HEK293 (cell line): ENCODE measurements around the gene RBP7.

Source experiments
- CTCF ChIA-PET: fragments of 350-600 bp; formaldehyde crosslinking; extraction: SDS; loops from one replicate; lab custom pipeline; 2021; ENCODE audit warnings: antibody characterized with exemption; lab: Yijun Ruan, JAX
- POLR2A ChIA-PET: fragments of 300-600 bp; formaldehyde crosslinking; extraction: SDS; loops from one replicate; lab custom pipeline; 2020; ENCODE audit warnings: antibody characterized with exemption, inconsistent platforms; lab: Yijun Ruan, JAX
- H3K27ac ChIP-seq: fragments of 200-500 bp; sonication (Bioruptor generic); 2 replicates; pipeline ENCODE4 v1.5.1; 2014; ENCODE audit warnings: low read depth, low read length, control low read depth, inconsistent platforms; ENCODE audit errors: extremely low read depth
- H3K36me3 ChIP-seq, 2 experiments: fragments of 200-500 bp in 1 of 2; sonication (Bioruptor generic) in 1 of 2; 1 replicate in 1 of 2; 2 replicates in 1 of 2; pipeline ENCODE4 v1.5.1; 2014 to 2017; ENCODE audit warnings: inconsistent platforms in 2 of 2, low read length in 2 of 2; ENCODE audit not compliant: control insufficient read depth in 2 of 2, insufficient read depth in 1 of 2
- H3K4me1 ChIP-seq: fragments of 200-500 bp; sonication (Bioruptor generic); 2 replicates; pipeline ENCODE4 v1.5.1; 2014; ENCODE audit warnings: mild to moderate bottlenecking, low read length, inconsistent platforms; ENCODE audit not compliant: control insufficient read depth, insufficient read depth
- H3K4me3 ChIP-seq: 2 replicates; pipeline ENCODE4 v1.5.1; 2011; ENCODE audit warnings: low read depth, mild to moderate bottlenecking, control low read depth, low read length, moderate library complexity
- H3K9me3 ChIP-seq: fragments of 200-500 bp; sonication (Bioruptor generic); 2 replicates; pipeline ENCODE4 v1.5.1; 2014; ENCODE audit warnings: low read depth, low read length, inconsistent platforms; ENCODE audit not compliant: control insufficient read depth, insufficient read depth
- GLI4 ChIP-seq: fragments of 450-650 bp; formaldehyde crosslinking; IDR thresholded peaks from 2 replicates; pipeline ENCODE4 v1.5.1; 2016; ENCODE audit warnings: missing biosample characterization, missing genetic modification characterization
- GLIS1 ChIP-seq: fragments of 450-650 bp; formaldehyde crosslinking; IDR thresholded peaks from 2 replicates; pipeline ENCODE4 v1.5.1; 2016; ENCODE audit warnings: missing biosample characterization, missing genetic modification characterization
- PRDM1 ChIP-seq: fragments of 450-650 bp; formaldehyde crosslinking; IDR thresholded peaks from 2 replicates; pipeline ENCODE4; 2016; ENCODE audit warnings: missing biosample characterization, missing genetic modification characterization
- SETDB1 ChIP-seq: IDR thresholded peaks from one replicate; pipeline ENCODE4 v1.6.1; 2017; ENCODE audit warnings: mild to moderate bottlenecking, low read length, moderate library complexity, mixed read lengths; ENCODE audit not compliant: insufficient read length
- TRIM28 ChIP-seq: IDR thresholded peaks from 2 replicates; pipeline ENCODE4 v1.6.1; 2011; ENCODE audit warnings: low read length, control low read depth, borderline replicate concordance
- ZIC2 ChIP-seq: fragments of 450-650 bp; formaldehyde crosslinking; IDR thresholded peaks from 2 replicates; pipeline ENCODE4 v1.5.1; 2016; ENCODE audit warnings: missing biosample characterization, missing genetic modification characterization
- ZNF350 ChIP-seq: fragments of 450-650 bp; formaldehyde crosslinking; IDR thresholded peaks from 2 replicates; pipeline ENCODE4 v1.5.0; 2017; ENCODE audit warnings: missing biosample characterization, mild to moderate bottlenecking, missing genetic modification characterization
- ZNF394 ChIP-seq: fragments of 450-650 bp; formaldehyde crosslinking; IDR thresholded peaks from 2 replicates; pipeline ENCODE4 v1.5.1; 2016; ENCODE audit warnings: missing biosample characterization, missing genetic modification characterization, mild to moderate bottlenecking, moderate library complexity, borderline replicate concordance
- ZNF416 ChIP-seq: fragments of 450-650 bp; formaldehyde crosslinking; IDR thresholded peaks from 2 replicates; pipeline ENCODE4 v1.5.1; 2016; ENCODE audit warnings: missing biosample characterization, missing genetic modification characterization
- ZNF521 ChIP-seq: fragments of 450-650 bp; formaldehyde crosslinking; IDR thresholded peaks from 2 replicates; pipeline ENCODE4 v1.5.1; 2017; ENCODE audit warnings: missing biosample characterization, mild to moderate bottlenecking, missing genetic modification characterization
- ZNF529 ChIP-seq: fragments of 450-650 bp; formaldehyde crosslinking; IDR thresholded peaks from 2 replicates; pipeline ENCODE4 v1.5.1; 2017; ENCODE audit warnings: missing genetic modification characterization, missing biosample characterization; ENCODE audit not compliant: insufficient replicate concordance
- ZNF596 ChIP-seq: fragments of 450-650 bp; IDR thresholded peaks from 2 replicates; pipeline ENCODE4 v1.5.0; 2018; ENCODE audit warnings: missing biosample characterization, mild to moderate bottlenecking, missing genetic modification characterization, moderate library complexity
- ZNF600 ChIP-seq: fragments of 450-650 bp; formaldehyde crosslinking; IDR thresholded peaks from 2 replicates; pipeline ENCODE4 v1.5.1; 2016; ENCODE audit warnings: missing biosample characterization, missing genetic modification characterization
- ZNF629 ChIP-seq: fragments of 450-650 bp; formaldehyde crosslinking; IDR thresholded peaks from 2 replicates; pipeline ENCODE4 v1.5.1; 2017; ENCODE audit warnings: missing biosample characterization, missing genetic modification characterization
- ZNF654 ChIP-seq: fragments of 450-650 bp; formaldehyde crosslinking; IDR thresholded peaks from 2 replicates; pipeline ENCODE4 v1.5.1; 2016; ENCODE audit warnings: low read depth, missing biosample characterization, missing genetic modification characterization
- ZNF660 ChIP-seq: fragments of 450-650 bp; IDR thresholded peaks from 2 replicates; pipeline ENCODE4 v1.5.1; 2018; ENCODE audit warnings: missing biosample characterization, mild to moderate bottlenecking, missing genetic modification characterization
- ZNF76 ChIP-seq: fragments of 450-650 bp; formaldehyde crosslinking; IDR thresholded peaks from 2 replicates; pipeline ENCODE4; 2016; ENCODE audit warnings: low read depth, missing biosample characterization, missing genetic modification characterization, borderline replicate concordance
- ZNF776 ChIP-seq: fragments of 450-650 bp; formaldehyde crosslinking; IDR thresholded peaks from 2 replicates; pipeline ENCODE4 v1.5.0; 2017; ENCODE audit warnings: missing biosample characterization, missing genetic modification characterization, borderline replicate concordance
- ZNF843 ChIP-seq: fragments of 450-650 bp; formaldehyde crosslinking; IDR thresholded peaks from 2 replicates; pipeline ENCODE4 v1.5.1; 2016; ENCODE audit warnings: missing biosample characterization, missing genetic modification characterization
- ZSCAN30 ChIP-seq: fragments of 450-650 bp; IDR thresholded peaks from 2 replicates; pipeline ENCODE4 v1.5.1; 2018; ENCODE audit warnings: missing biosample characterization, mild to moderate bottlenecking, missing genetic modification characterization, moderate library complexity
- TF ChIP-seq, protein P1 (sequence below): fragments of 450-650 bp; formaldehyde crosslinking; IDR thresholded peaks from 2 replicates; pipeline ENCODE4 v1.5.1; 2017; ENCODE audit warnings: missing biosample characterization, missing genetic modification characterization
- TF ChIP-seq, protein P2 (sequence below): fragments of 450-650 bp; formaldehyde crosslinking; IDR thresholded peaks from 2 replicates; pipeline ENCODE4 v1.5.1; 2017; ENCODE audit warnings: missing biosample characterization, missing genetic modification characterization
- TF ChIP-seq, protein P3 (sequence below): fragments of 450-650 bp; formaldehyde crosslinking; IDR thresholded peaks from 2 replicates; pipeline ENCODE4 v1.5.1; 2016; ENCODE audit warnings: missing biosample characterization, missing genetic modification characterization
- TF ChIP-seq, protein P4 (sequence below): fragments of 450-650 bp; formaldehyde crosslinking; IDR thresholded peaks from 2 replicates; pipeline ENCODE4 v1.5.1; 2016; ENCODE audit warnings: missing biosample characterization, missing genetic modification characterization
- TF ChIP-seq, protein P5 (sequence below): fragments of 450-650 bp; formaldehyde crosslinking; IDR thresholded peaks from 2 replicates; pipeline ENCODE4 v1.5.1; 2016; ENCODE audit warnings: missing biosample characterization, missing genetic modification characterization
- TF ChIP-seq, protein P6 (sequence below): fragments of 450-650 bp; formaldehyde crosslinking; IDR thresholded peaks from 2 replicates; pipeline ENCODE4 v1.5.1; 2016; ENCODE audit warnings: missing biosample characterization, missing genetic modification characterization, borderline replicate concordance

The RBP7 gene

DNA sequence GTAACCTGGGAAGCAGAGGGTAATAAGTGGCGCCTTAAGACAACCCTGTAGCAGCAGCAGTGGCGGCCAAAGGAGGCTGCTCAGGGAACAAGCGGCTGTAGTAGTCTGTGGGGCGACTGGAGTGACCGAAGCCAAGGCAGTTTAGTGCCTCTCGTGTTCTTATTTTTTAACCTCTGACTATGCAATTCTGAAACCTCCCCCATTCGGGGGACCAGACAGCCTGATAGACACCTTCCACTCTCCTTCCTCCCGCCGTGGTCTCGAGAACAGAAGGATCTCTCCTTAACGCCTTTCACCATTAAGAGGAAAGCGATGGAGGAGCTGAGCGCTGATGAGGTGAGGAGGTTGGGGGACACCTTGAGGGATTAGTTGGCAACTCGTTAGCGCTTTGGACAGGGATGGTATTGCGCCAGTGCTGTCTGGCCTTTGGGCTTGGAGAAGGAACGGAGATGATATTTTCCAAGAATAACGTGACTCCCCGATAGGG lies 36.4 kb downstream of the RBP7 start (continued):
- TF ChIP-seq ZNF394, result peak; percentile 41; the same call in 1 of the 2 replicates
- no peak for TF ChIP-seq ZNF529 (tag by site-specific recombination)
- peak; percentile 85 for TF ChIP-seq TRIM28
- no peak for TF ChIP-seq ZNF843
- TF ChIP-seq ZSCAN30 (tag by site-specific recombination), result no peak
- TF ChIP-seq, protein P1, sequence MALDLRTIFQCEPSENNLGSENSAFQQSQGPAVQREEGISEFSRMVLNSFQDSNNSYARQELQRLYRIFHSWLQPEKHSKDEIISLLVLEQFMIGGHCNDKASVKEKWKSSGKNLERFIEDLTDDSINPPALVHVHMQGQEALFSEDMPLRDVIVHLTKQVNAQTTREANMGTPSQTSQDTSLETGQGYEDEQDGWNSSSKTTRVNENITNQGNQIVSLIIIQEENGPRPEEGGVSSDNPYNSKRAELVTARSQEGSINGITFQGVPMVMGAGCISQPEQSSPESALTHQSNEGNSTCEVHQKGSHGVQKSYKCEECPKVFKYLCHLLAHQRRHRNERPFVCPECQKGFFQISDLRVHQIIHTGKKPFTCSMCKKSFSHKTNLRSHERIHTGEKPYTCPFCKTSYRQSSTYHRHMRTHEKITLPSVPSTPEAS (tag by site-specific recombination), result no peak
- TF ChIP-seq ZNF600 (tag by site-specific recombination), result peak; percentile 18; the same call in 1 of the 2 replicates
- TF ChIP-seq ZNF350, result no peak
- 0 out of 2 replicates have a peak, but pooled peaks have one; percentile 0 for TF ChIP-seq ZNF76 (tag by site-specific recombination)
- no peak for TF ChIP-seq ZNF654 (tag by site-specific recombination)
- TF ChIP-seq GLIS1 (tag by site-specific recombination), result no peak
- TF ChIP-seq, protein P2, sequence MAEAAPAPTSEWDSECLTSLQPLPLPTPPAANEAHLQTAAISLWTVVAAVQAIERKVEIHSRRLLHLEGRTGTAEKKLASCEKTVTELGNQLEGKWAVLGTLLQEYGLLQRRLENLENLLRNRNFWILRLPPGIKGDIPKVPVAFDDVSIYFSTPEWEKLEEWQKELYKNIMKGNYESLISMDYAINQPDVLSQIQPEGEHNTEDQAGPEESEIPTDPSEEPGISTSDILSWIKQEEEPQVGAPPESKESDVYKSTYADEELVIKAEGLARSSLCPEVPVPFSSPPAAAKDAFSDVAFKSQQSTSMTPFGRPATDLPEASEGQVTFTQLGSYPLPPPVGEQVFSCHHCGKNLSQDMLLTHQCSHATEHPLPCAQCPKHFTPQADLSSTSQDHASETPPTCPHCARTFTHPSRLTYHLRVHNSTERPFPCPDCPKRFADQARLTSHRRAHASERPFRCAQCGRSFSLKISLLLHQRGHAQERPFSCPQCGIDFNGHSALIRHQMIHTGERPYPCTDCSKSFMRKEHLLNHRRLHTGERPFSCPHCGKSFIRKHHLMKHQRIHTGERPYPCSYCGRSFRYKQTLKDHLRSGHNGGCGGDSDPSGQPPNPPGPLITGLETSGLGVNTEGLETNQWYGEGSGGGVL (tag by site-specific recombination), result no peak
- TF ChIP-seq, protein P3, sequence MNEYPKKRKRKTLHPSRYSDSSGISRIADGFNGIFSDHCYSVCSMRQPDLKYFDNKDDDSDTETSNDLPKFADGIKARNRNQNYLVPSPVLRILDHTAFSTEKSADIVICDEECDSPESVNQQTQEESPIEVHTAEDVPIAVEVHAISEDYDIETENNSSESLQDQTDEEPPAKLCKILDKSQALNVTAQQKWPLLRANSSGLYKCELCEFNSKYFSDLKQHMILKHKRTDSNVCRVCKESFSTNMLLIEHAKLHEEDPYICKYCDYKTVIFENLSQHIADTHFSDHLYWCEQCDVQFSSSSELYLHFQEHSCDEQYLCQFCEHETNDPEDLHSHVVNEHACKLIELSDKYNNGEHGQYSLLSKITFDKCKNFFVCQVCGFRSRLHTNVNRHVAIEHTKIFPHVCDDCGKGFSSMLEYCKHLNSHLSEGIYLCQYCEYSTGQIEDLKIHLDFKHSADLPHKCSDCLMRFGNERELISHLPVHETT, result peak; percentile 19; the same call in 1 of the 2 replicates
- TF ChIP-seq ZNF521 (tag by site-specific recombination), result no peak
- no peak for TF ChIP-seq ZNF660 (tag by site-specific recombination)
- peak; percentile 78 for TF ChIP-seq PRDM1 (tag by site-specific recombination)
- TF ChIP-seq, protein P4, sequence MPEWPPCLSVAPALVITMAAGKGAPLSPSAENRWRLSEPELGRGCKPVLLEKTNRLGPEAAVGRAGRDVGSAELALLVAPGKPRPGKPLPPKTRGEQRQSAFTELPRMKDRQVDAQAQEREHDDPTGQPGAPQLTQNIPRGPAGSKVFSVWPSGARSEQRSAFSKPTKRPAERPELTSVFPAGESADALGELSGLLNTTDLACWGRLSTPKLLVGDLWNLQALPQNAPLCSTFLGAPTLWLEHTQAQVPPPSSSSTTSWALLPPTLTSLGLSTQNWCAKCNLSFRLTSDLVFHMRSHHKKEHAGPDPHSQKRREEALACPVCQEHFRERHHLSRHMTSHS (tag by site-specific recombination), result no peak
- TF ChIP-seq, protein P5, sequence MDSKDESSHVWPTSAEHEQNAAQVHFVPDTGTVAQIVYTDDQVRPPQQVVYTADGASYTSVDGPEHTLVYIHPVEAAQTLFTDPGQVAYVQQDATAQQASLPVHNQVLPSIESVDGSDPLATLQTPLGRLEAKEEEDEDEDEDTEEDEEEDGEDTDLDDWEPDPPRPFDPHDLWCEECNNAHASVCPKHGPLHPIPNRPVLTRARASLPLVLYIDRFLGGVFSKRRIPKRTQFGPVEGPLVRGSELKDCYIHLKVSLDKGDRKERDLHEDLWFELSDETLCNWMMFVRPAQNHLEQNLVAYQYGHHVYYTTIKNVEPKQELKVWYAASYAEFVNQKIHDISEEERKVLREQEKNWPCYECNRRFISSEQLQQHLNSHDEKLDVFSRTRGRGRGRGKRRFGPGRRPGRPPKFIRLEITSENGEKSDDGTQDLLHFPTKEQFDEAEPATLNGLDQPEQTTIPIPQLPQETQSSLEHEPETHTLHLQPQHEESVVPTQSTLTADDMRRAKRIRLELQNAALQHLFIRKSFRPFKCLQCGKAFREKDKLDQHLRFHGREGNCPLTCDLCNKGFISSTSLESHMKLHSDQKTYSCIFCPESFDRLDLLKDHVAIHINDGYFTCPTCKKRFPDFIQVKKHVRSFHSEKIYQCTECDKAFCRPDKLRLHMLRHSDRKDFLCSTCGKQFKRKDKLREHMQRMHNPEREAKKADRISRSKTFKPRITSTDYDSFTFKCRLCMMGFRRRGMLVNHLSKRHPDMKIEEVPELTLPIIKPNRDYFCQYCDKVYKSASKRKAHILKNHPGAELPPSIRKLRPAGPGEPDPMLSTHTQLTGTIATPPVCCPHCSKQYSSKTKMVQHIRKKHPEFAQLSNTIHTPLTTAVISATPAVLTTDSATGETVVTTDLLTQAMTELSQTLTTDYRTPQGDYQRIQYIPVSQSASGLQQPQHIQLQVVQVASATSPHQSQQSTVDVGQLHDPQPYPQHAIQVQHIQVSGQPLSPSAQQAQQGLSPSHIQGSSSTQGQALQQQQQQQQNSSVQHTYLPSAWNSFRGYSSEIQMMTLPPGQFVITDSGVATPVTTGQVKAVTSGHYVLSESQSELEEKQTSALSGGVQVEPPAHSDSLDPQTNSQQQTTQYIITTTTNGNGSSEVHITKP (tag by site-specific recombination), result no peak

DNA sequence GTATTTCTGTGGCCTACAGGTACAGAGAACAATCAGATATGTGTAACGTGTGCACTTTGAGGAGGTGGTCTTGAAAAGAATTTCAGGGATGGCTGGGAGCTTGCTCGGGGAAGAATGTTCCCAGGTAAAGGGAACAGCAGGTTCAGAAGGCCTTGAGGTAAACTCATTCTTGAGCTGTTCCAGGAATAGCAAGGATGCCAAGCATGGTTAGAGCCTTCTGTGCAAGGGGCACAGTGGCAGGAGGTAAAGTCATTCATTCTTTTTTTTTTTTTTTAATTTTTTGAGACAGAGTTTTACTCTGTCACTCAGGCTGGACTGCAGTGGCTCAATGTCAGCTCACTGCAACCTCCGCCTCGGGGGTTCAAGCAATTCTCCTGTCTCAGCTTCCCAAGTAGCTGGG lies 45.7 kb downstream of the RBP7 start:
- H3K4me3 ChIP-seq, result no peak overlapping the region
- peaks cover under 1 to 19% of the 10 kb centered on the region in 2 experiments; a peak in 2 of 3 replicates for H3K36me3 ChIP-seq
- ChIA-PET POLR2A (interaction anchor here (0.7 kb wide), 1 partner anchor 136 kb away, joined by 5 read pairs; no protein-coding TSS in a partner anchor), CTCF (no interaction called here)
- H3K9me3 ChIP-seq, result no peaks in the 10 kb centered on the region
- H3K4me1 ChIP-seq, result no peaks in the 10 kb centered on the region
- H3K27ac ChIP-seq, result no peak overlapping the region
- no peak for TF ChIP-seq ZNF416
- TF ChIP-seq, protein P6, sequence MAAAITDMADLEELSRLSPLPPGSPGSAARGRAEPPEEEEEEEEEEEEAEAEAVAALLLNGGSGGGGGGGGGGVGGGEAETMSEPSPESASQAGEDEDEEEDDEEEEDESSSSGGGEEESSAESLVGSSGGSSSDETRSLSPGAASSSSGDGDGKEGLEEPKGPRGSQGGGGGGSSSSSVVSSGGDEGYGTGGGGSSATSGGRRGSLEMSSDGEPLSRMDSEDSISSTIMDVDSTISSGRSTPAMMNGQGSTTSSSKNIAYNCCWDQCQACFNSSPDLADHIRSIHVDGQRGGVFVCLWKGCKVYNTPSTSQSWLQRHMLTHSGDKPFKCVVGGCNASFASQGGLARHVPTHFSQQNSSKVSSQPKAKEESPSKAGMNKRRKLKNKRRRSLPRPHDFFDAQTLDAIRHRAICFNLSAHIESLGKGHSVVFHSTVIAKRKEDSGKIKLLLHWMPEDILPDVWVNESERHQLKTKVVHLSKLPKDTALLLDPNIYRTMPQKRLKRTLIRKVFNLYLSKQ, result no peak
- no peak for TF ChIP-seq ZNF776
- TF ChIP-seq ZNF596 (tag by site-specific recombination), result no peak
- TF ChIP-seq ZNF629 (tag by site-specific recombination), result no peak
- no peak for TF ChIP-seq ZIC2 (tag by site-specific recombination)
- TF ChIP-seq GLI4 (tag by site-specific recombination), result no peak
- TF ChIP-seq SETDB1, result no peak
